B cell (primary cell): ENCODE measurements around the gene FAM81B. TPM values are rescaled to one million over a fixed set of nuclear protein-coding genes. Genes with fewer than 3 reads are reported as not detected.
"Not testable (repeated sequence)": the region's sequence is repeated elsewhere in the genome, so short reads cannot be mapped to it uniquely, and the experiment has no call there.

Source experiments
- ATAC-seq: fragments of 200-7000 bp; cut with Tn5 transposase; one replicate; pipeline ENCODE4 v1.10.0; 2021; ENCODE audit warnings: low read depth, mild to moderate bottlenecking, moderate number of reproducible peaks, moderate library complexity
- CTCF ChIA-PET: fragments of 350-600 bp; sonication (Branson Sonifier 250); formaldehyde crosslinking; loops from one replicate; lab custom pipeline; 2021; ENCODE audit warnings: antibody characterized with exemption, inconsistent platforms; lab: Charles Lee
- POLR2A ChIA-PET: fragments of 350-600 bp; sonication (Branson Sonifier 250); formaldehyde crosslinking; loops from one replicate; lab custom pipeline; 2021; ENCODE audit warnings: antibody characterized with exemption; lab: Charles Lee
- DNase-seq: peaks from one replicate; pipeline ENCODE4 v3.0.0; 2013
- H2AFZ ChIP-seq: 2 replicates; pipeline ENCODE4 v1.6.1; 2012; ENCODE audit warnings: mild to moderate bottlenecking, low read depth, low read length; ENCODE audit not compliant: insufficient read depth, poor library complexity, severe bottlenecking
- H3K27ac ChIP-seq, 2 donors: 1 replicate in 1 of 2; 2 replicates in 1 of 2; pipeline ENCODE4 v1.5.1; 2012 to 2013; ENCODE audit warnings: low read length in 2 of 2, mild to moderate bottlenecking in 2 of 2, moderate library complexity in 1 of 2
- H3K27me3 ChIP-seq, 4 experiments: fragments of 200-600 bp in 1 of 4; sonication (generic) in 1 of 4; replicated peaks in 1 of 4; 1 replicate in 2 of 4; 2 replicates in 2 of 4; pipeline versions ENCODE4 v1.6.1 to v1.7.0; 2013 to 2016; ENCODE audit warnings: low read length in 3 of 4, mild to moderate bottlenecking in 2 of 4, mixed read lengths in 1 of 4, moderate library complexity in 1 of 4; ENCODE audit not compliant: insufficient read depth in 4 of 4, control insufficient read depth in 3 of 4; ENCODE audit errors: control extremely low read depth in 1 of 4
- H3K36me3 ChIP-seq, 2 experiments: replicated peaks in 1 of 2; 1 replicate in 1 of 2; 2 replicates in 1 of 2; pipeline versions ENCODE4 v1.6.1 to v1.7.1; 2013; ENCODE audit warnings: low read length in 1 of 2; ENCODE audit not compliant: insufficient read depth in 2 of 2, control insufficient read depth in 1 of 2; ENCODE audit errors: control extremely low read depth in 1 of 2, extremely low read depth in 1 of 2
- H3K4me1 ChIP-seq, 2 donors: fragments of 200-600 bp in 1 of 2; sonication (generic) in 1 of 2; 1 replicate in 1 of 2; 2 replicates in 1 of 2; pipeline versions ENCODE4 v1.5.1 to v1.6.1; 2013 to 2017; ENCODE audit warnings: low read length in 2 of 2; ENCODE audit not compliant: control insufficient read depth in 2 of 2, insufficient read depth in 2 of 2
- H3K4me2 ChIP-seq: replicated peaks from 2 replicates; pipeline ENCODE3; 2012; ENCODE audit warnings: mild to moderate bottlenecking, low read depth, low read length; ENCODE audit not compliant: poor library complexity, severe bottlenecking
- H3K4me3 ChIP-seq, 5 experiments: fragments of 200-600 bp in 1 of 5; sonication (generic) in 1 of 5; 1 replicate in 3 of 5; 2 replicates in 2 of 5; pipeline versions ENCODE4 v1.5.1 to v1.7.0; 2011 to 2016; ENCODE audit warnings: low read length in 4 of 5, mild to moderate bottlenecking in 4 of 5, low read depth in 2 of 5, control low read depth in 1 of 5, moderate library complexity in 1 of 5; ENCODE audit not compliant: insufficient read depth in 1 of 5; ENCODE audit errors: control extremely low read depth in 1 of 5, extremely low read depth in 1 of 5
- H3K79me2 ChIP-seq: fragments of 200-600 bp; sonication (generic); one replicate; pipeline ENCODE4 v1.6.0; 2016; ENCODE audit warnings: low read length; ENCODE audit not compliant: control insufficient read depth, insufficient read depth
- H3K9ac ChIP-seq: fragments of 200-600 bp; sonication (generic); 2 replicates; pipeline ENCODE4 v1.6.1; 2017; ENCODE audit warnings: mild to moderate bottlenecking, low read length, moderate library complexity
- H3K9me3 ChIP-seq, 3 donors: one replicate each; pipeline versions ENCODE4 v1.6.1 to v1.7.1; 2013; ENCODE audit warnings: low read length in 2 of 3; ENCODE audit not compliant: control insufficient read depth in 2 of 3, insufficient read depth in 1 of 3; ENCODE audit errors: control extremely low read depth in 1 of 3
- H4K20me1 ChIP-seq: 2 replicates; pipeline ENCODE4 v1.6.0; 2012; ENCODE audit warnings: mild to moderate bottlenecking, low read length; ENCODE audit not compliant: insufficient read depth, control insufficient read depth, poor library complexity, severe bottlenecking
- H3K27ac Mint-ChIP-seq: one replicate; pipeline ENCODE4 v1.8.0; 2021; ENCODE audit warnings: mixed read lengths
- H3K27me3 Mint-ChIP-seq: one replicate; pipeline ENCODE4 v1.8.0; 2021; ENCODE audit warnings: mixed read lengths
- H3K4me1 Mint-ChIP-seq: one replicate; pipeline ENCODE4 v1.8.0; 2021; ENCODE audit warnings: mixed read lengths
- H3K4me3 Mint-ChIP-seq: one replicate; pipeline ENCODE4 v1.8.0; 2021; ENCODE audit warnings: mixed read lengths
- H3K9me3 Mint-ChIP-seq: one replicate; pipeline ENCODE4 v1.8.0; 2022; ENCODE audit warnings: mixed read lengths; ENCODE audit not compliant: insufficient read depth
- EZH2 ChIP-seq: IDR thresholded peaks from 2 replicates; pipeline ENCODE4 v1.6.1; 2012; ENCODE audit warnings: borderline replicate concordance, low read depth, mild to moderate bottlenecking, moderate library complexity, low read length; ENCODE audit not compliant: insufficient read depth, poor library complexity, severe bottlenecking
- WGBS: methylation state at CpG from one replicate; pipeline ENCODE4 v1.1.5; 2013; ENCODE audit warnings: missing lambda C conversion rate; ENCODE audit not compliant: insufficient coverage; 5-methylcytosine and 5-hydroxymethylcytosine counted together
- intact Hi-C: fragments of 100-400 bp; cut with micrococcal nuclease; formaldehyde crosslinking; loops from one replicate; pipeline ENCODE4 v1.10.0; 2022
- polyA plus RNA-seq: library from polyadenylated mRNA; depleted of rRNA; stranded (reverse); fragments of >200 nt; gene quantifications from 2 replicates; pipeline ENCODE4 v1.2.3, GENCODE V29; 2012
- total RNA-seq, 2 donors: library from RNA; stranded (reverse); fragments of 120-200 nt in 1 of 2; gene quantifications; 1 replicate in 1 of 2; 2 replicates in 1 of 2; pipeline versions ENCODE4 v1.2.3 to v1.2.4, GENCODE V29; 2013 to 2022
- TF ChIP-seq, protein P1 (sequence below): fragments of 200-600 bp; IDR thresholded peaks from one replicate; pipeline ENCODE4 v1.8.0; 2022; ENCODE audit warnings: antibody characterized with exemption, mild to moderate bottlenecking

The FAM81B gene
- total and polyA plus RNA-seq, 2 donors (not counting 1 experiment from before 2014, with no cell fraction given): not detected

- Histone ChIP-seq H4K20me1 (no peaks in the 10 kb centered on the region), H3K36me3 (no peaks in the 10 kb centered on the region), H3K27me3 (no peaks in the 10 kb centered on the region), H3K79me2 (no peaks in the 10 kb centered on the region), H3K27ac (peak overlapping the region; percentile 23 to 56), H3K4me3 (peak overlapping the region in 3 of 5 experiments; percentile 4 to 45 (median 25)), H3K4me2 (peak overlapping the region; percentile 47), H3K4me1 (peaks cover 11 to 17% of the 10 kb centered on the region in 2 donors), H3K9me3 (no peaks in the 10 kb centered on the region), H3K9ac (peak overlapping the region; percentile 8), H2AFZ (peak overlapping the region; percentile 41)
- DNase-seq (peak; percentile 28), ATAC-seq (no peak)
- H3K27me3 Mint-ChIP-seq: no peaks in the 10 kb centered on the region
- H3K4me3 Mint-ChIP-seq: peak overlapping the region; percentile 30
- intact Hi-C loops: no loop called here
- peaks cover 14% of the 10 kb centered on the region for H3K9me3 Mint-ChIP-seq
- TF ChIP-seq EZH2: no peak
- TF ChIP-seq, protein P1, sequence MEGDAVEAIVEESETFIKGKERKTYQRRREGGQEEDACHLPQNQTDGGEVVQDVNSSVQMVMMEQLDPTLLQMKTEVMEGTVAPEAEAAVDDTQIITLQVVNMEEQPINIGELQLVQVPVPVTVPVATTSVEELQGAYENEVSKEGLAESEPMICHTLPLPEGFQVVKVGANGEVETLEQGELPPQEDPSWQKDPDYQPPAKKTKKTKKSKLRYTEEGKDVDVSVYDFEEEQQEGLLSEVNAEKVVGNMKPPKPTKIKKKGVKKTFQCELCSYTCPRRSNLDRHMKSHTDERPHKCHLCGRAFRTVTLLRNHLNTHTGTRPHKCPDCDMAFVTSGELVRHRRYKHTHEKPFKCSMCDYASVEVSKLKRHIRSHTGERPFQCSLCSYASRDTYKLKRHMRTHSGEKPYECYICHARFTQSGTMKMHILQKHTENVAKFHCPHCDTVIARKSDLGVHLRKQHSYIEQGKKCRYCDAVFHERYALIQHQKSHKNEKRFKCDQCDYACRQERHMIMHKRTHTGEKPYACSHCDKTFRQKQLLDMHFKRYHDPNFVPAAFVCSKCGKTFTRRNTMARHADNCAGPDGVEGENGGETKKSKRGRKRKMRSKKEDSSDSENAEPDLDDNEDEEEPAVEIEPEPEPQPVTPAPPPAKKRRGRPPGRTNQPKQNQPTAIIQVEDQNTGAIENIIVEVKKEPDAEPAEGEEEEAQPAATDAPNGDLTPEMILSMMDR: no peak
- H3K27ac Mint-ChIP-seq: no peak overlapping the region
- peaks cover 10% of the 10 kb centered on the region for H3K4me1 Mint-ChIP-seq
- ChIA-PET CTCF (no interaction called here), POLR2A (no interaction called here)
- WGBS: 0% methylated on average over 1 of the region's 2 CpGs
These were observed 32.3 kb upstream of the FAM81B start for GRCh38 chr5:95358848-95359247.

- ATAC-seq, H3K27me3 Mint-ChIP-seq, DNase-seq, H3K9me3 ChIP-seq, H4K20me1 ChIP-seq, H3K79me2 ChIP-seq, H3K4me2 ChIP-seq, intact Hi-C loops, H3K4me3 ChIP-seq, CTCF ChIA-PET, H3K27me3 ChIP-seq, H3K27ac ChIP-seq, POLR2A ChIA-PET, H3K27ac Mint-ChIP-seq, H2AFZ ChIP-seq, H3K4me3 Mint-ChIP-seq, H3K36me3 ChIP-seq, H3K9ac ChIP-seq: not testable (repeated sequence)
- H3K4me1 ChIP-seq: peaks cover 11 to 17% of the 10 kb centered on the region in 2 donors
- peaks cover 10% of the 10 kb centered on the region for H3K4me1 Mint-ChIP-seq
- H3K9me3 Mint-ChIP-seq: peaks cover 14% of the 10 kb centered on the region
- WGBS: no CpG with 5 or more reads among the region's 2 CpGs
These were observed 30.5 kb upstream of the FAM81B start for GRCh38 chr5:95360667-95361066.
